HG03025 (cell line): ENCODE data around the gene UBE2Q1.
"Not testable (repeated sequence)": the region's sequence is repeated elsewhere in the genome, so short reads cannot be mapped to it uniquely, and the experiment has no call there.

Experiments
- ATAC-seq: cut with Tn5 transposase; IDR thresholded peaks from one replicate; pipeline ENCODE4 v1.9.1; 2021; ENCODE audit warnings: mild to moderate bottlenecking, moderate library complexity; ENCODE audit not compliant: unreplicated experiment, low FRiP score

Gene UBE2Q1

GRCh38 chr1:154553056-154554030 lies 5.1 kb downstream of the UBE2Q1 start:
- no peak for ATAC-seq

DNA sequence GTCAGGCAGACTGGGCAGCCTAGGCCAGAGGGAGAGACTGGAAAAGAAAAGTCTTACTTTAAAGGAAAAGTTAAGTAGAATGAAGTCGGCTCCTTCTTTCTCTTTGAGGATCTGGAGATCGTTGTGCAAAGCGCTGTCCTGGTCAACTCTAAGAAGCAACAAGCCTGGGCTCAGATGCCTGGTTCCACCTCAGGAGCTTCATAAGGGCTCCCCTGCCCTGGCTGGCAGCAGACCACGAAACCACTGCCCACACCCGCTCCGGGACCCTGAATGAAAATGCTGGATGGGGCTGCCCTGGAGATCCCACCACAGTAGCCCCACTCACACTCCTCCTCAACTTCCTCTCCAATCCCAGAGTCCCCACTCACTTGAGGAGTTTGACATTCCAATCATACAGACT lies 6.4 kb downstream of the UBE2Q1 start:
- ATAC-seq: no peak

DNA sequence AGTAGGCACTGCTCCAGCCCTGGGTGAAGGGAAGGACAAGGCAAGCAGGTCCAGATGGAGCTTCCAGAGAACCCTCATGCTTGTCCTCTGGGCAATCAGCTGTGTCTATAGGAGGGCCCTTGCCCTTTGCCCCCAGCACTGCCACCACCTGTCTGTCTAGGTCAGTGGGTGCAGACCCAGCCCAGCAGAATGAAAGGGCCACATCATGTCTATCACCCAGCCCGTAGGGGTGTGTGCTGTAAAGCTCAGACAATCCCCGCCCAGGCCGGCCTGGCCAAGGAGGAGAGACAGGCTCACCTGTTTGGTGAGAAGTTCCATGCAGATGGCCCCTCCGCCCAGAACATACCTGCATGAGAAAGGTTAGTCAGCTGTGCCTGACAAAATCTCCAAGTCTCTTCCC lies 7.0 kb downstream of the UBE2Q1 start:
- no peak for ATAC-seq

- ATAC-seq: no peak
Measured at GRCh38 chr1:154550657-154551056, 7.8 kb downstream of the UBE2Q1 start.

DNA sequence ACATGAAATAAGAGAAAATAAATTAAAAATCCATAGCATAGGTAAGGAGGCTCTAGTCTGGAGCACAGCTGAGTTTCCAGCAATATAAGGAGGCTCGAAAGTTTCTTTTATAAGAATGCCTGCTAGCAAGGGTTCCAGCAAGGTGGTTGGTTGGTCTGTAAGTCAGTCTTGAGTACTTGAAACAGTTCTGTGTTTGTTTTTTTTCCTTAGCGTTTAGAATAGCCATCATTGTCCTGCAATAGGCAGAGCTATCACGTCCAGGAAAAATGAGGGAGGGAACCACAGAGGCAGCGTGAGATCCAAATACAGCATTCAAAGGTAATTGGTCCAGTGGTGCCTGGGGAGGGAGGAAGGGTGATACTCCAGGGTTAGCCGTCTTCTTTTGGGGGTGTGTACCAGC lies 8.4 kb downstream of the UBE2Q1 start:
- no peak for ATAC-seq

- ATAC-seq: no peak
Measured at GRCh38 chr1:154549202-154549770, 9.2 kb downstream of the UBE2Q1 start.

DNA sequence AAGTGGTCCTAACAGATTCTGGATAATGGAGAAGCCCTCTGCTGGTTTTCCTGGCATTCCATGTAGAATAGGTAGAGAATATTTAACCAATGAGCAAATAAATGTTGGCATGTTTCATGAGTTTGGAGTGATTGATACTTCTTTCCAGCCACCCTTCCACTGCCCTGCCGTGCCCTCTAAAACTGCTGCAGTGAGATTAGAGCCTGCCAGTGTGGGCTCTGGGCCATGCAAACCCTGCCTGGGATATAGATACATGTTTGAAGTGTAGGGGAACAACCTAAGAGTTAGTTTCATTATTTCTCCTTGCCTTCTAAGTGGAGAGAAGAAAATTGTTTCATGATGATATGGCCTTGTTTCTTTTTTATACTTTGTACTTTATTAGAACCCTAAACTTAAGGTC lies 10.4 kb downstream of the UBE2Q1 start:
- no peak for ATAC-seq

GRCh38 chr1:154547105-154547732 lies 11.2 kb downstream of the UBE2Q1 start:
- ATAC-seq: no peak

DNA sequence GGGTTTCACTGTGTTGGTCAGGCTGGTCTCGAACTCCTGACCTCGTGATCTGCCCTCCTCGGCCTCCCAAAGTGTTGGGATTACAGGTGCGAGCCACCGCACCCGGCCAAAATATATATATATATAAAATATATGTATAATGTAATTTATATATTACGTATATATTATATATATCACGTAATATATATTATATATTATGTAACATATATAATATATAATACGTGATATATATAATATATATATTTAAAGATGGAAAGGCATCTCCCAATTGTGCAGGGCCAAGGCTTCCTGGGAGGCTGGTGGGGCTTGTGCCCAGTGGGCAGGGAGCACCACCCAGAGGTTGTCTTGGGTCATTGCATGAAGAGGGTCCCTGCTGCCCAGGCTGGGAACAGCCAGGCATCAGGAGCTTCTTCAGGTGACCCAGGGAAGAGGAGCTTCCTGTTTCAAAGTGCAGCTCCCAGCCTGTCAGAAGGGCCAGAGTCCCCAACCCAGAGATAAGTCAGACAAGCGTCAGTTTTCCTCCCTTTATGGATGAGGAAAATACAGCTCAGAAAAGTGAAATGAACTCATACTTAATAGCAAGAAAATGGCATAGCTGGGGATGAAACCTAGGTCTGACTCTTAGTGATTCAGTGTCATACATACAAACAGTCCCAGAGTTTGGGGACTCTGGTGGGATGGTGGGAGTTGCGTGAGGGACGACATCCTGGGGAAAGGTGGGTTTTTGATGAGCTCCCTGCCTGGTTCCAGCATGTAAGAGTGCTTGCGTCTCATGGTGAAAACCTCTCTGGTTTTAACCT lies 12.0 kb downstream of the UBE2Q1 start:
- no peak for ATAC-seq

GRCh38 chr1:154541231-154541630 lies 17.2 kb downstream of the UBE2Q1 start:
- no peak for ATAC-seq

GRCh38 chr1:154539486-154540483 lies 18.7 kb downstream of the UBE2Q1 start:
- no peak for ATAC-seq

DNA sequence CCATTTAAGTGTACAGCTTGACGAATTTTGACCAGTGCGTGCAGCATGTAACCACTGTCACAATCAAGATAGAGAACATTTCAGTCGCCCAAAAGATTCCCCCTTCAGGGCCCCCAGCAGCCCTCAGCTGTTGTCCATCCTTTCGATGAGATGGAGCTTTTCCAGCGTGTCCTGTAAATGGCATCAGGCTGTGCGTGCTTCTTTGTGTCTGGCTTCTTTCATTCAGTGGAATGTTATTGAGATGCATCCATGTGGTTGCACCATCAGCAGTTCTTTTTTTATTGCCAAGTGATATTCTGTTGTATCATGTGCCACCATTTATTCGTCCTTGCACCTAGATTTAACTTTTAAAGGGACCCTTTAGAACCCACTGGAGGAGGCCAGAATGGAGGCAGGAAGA lies 21.9 kb downstream of the UBE2Q1 start:
- no peak for ATAC-seq

DNA sequence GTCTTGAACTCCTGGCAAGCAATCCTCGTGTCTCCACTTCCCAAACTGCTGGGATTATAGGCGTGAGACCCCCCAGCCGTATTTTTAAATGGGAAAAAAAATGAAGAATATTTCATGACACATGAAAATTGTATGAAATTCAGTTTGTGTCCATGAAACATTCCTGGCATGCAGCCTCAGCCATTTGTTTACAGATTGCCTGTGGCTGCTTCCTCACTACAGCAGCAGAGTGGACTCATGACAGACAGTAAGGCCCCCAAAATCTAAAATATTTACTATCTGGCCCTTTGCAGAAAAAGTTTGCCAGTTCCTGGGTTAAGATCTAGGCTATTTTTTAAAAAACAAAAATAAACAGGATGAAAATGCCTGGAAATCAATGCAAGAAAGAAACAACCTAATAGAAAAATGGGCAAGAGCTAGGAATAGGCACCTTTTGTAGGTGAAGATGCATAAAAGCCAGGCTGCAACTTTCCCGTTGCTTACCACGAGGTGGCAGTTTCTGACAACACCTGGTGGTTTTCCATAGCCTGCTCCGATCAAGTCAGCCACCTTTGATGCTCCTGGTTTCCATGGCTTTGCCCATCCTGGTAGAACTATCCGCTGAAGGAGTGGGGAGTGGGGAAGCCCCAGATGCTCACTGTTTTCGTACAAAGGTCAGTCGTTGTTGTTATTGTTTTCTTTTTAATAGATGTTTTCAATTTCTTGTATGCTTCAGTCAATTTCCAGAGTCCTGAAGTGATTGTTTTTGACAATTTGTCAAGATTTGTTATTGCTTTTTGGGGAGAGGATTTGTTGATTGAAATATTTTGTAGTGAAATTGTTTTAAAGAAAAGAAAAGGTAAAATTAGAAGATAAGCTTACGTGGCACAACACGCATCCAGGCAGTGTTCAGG lies 24.3 kb downstream of the UBE2Q1 start:
- no peak for ATAC-seq

DNA sequence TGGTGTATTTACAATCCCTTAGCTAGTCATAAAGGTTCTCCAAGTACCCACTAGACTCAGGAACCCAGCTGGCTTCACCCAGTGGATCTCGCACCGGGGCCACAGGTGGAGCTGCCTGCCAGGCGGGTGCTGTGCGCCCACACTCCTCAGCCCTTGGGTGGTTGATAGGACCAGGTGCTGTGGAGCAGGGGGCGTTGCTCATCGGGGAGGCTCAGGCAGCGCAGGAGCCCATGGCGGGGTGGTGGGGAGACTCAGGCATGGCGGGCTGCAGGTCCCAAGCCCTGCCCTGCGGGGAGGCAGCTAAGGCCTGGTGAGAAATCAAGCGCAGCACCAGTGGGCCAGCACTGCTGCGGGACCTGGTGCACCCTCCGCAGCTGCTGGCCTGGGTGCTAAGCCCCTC lies 26.5 kb downstream of the UBE2Q1 start:
- ATAC-seq: not testable (repeated sequence)

DNA sequence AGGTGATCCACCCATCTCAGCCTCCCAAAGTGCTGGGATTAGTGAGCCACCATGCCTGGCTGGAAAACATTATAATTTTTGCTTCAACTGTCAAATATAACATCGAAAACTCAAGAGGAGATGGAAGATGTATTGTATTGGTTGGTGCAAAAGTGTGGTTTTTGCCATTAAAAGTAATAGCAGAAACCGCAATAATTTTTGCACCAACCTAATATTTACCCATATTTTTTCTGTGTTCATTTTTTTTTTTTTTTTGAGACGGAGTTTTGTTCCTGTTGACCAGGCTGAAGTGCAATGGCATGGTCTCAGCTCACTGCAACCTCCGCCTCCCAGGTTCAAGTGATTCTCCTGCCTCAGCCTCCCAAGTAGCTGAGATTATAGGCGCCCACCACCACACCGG lies 29.2 kb downstream of the UBE2Q1 start:
- no peak for ATAC-seq

GRCh38 chr1:154527192-154527591 lies 31.3 kb downstream of the UBE2Q1 start:
- no peak for ATAC-seq

DNA sequence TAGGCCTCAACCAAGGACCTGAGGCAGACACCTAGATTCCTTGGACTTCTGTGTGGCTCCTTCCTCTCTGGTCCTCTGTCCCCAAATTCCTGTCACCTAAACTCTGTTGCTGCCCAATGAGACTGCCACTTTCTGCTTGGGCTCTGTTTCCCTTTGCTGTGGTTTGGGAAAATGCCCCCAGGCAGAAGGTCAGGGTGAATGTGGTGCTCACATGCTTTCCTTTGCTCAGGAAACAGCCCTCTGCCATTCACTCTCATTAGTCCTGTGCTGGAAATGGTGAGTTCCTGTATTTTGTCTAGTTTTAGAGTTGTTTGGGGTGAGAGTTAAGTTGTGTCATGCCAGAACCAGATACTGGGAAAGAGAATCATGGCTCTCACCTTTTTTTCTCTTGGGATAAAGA lies 33.6 kb downstream of the UBE2Q1 start:
- ATAC-seq: no peak

DNA sequence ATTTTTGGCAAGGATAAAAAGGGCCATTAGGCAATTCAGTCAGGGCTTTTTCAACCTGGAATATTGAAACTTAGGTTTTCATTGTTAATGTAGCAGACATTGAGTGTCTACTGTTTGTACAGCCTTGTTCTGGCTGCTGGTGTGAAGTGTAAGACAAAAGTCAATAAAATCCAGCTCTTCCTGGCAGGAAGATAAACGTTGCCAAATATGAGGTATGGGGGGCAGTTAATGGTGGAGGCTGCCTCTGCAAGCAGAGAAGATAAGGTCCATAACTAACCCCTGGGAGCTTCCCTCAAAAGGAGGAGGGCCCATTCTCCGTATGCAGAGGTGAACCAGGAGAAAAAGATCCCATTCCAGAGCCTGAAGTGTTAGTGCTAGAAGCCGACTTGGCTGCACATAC lies 36.8 kb downstream of the UBE2Q1 start:
- no peak for ATAC-seq

DNA sequence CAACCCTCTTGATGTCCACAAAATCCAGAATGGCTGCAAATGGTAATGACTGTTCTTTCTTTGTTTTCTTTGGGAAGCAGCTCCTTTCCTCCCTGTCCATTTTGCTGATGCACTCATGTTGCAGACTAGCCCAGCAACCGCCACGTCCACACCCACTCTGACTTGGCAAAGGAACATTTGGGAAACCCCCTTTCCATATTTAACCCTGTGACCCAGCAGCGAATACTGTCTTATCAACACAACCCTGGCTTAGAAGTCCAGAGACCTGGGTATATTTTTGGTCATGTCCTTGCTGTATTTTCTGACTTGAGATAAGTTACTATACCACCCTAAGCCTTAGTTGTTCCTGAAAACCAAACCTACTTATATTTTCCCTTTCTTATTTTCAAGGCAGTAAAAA lies 38.1 kb downstream of the UBE2Q1 start:
- no peak for ATAC-seq
